ENCODE results near the gene KCNJ6.

Gene KCNJ6

DNA sequence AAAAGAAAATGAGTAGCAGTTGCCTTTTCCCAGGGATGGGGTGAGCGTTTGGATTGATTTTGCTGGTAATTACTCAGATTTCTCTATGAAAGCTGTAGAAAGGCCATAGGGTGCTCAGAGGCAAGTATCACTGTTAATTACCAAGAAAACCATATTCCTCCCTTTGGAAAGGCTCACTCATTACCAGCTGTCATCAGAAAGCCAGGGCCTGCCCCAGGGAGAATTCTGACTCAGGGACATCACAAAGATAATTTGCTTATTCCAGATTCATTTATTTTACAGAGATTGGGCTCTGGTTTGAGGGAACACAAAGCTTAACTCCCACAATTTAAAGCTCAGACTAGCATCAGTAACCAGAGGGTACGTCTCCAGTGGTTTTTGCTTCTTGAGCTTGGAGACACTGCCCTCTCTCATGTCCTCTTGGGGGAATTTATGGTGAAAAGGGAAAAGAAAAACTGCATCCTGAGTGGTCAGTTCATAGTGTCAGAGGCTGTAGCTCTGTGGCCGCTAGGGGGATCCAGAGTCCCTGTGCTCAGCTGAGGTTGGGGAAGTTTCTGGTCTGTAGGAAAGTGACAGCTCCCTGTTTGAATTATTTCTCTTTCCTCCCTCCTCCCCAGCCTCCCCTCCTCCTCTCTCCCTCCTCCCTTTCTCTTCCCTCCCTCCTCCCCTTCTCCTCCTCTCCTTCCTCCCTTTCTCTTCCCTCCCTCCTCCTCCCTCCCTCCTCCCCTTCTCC is 204.3 kb downstream of the KCNJ6 start:
- no peak overlapping the region for H3K27ac ChIP-seq
- H3K4me3 ChIP-seq (ENCODE audit: low read depth, low read length), result no peak overlapping the region
- in situ Hi-C loops (cut with HindIII; ENCODE audit: low pct_ligation_motif_present, low sequenced_read_pairs), result no loop called here
- H3K27me3 ChIP-seq (replicated peaks), result no peaks in the 10 kb centered on the region
- TF ChIP-seq CTCF (IDR thresholded peaks at IDR 0.05; ENCODE audit: low read depth, low read length, missing control alignments), result peak; percentile 99
- no peaks in the 10 kb centered on the region for H3K36me3 ChIP-seq (replicated peaks)
- peak; percentile 71 for DNase-seq

- H3K27me3 ChIP-seq (replicated peaks), result no peaks in the 10 kb centered on the region
- no peak for DNase-seq
- no peak overlapping the region for H3K4me3 ChIP-seq (ENCODE audit: low read depth, low read length)
- no peak overlapping the region for H3K27ac ChIP-seq
- no peaks in the 10 kb centered on the region for H3K36me3 ChIP-seq (replicated peaks)
- TF ChIP-seq CTCF (IDR thresholded peaks at IDR 0.05; ENCODE audit: low read depth, low read length, missing control alignments), result no peak
- in situ Hi-C loops (cut with HindIII; ENCODE audit: low pct_ligation_motif_present, low sequenced_read_pairs), result no loop called here
Measured at GRCh38 chr21:37711286-37711829, 204.9 kb downstream of the KCNJ6 start.

DNA sequence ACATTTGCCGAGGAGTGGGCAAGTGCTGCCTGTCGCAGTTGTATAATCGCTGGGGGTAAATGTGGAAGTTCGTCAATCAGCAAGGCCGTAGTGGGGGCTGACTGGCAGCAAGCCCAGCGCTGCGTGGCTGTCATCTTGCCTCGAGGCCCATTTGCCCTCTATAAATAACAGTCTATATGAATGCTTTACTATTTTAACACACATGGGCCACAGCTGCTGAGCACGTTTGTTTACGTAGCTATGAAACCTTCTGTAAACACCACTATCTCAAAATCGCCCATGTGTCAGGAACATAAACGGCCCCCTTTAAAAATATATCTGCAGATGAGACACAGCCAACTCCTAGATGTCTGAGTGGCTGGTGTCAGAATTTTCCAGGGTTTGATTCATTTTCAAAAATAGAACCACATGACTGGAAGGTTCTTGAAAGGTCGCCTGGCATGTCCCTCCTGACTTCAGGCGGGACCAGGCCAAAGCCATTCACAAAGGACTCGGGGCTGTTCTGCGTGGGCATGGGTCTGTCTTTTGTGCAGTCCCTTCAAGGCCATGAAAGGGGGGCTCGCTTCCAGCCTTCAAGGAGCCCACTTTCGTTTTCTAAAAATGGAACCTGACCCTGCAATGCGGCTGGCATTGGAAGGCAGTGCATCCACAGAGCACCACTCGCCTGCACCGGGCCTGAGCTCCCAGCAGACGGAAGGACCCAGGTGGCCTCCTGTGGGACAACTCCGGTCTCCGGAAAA is 205.5 kb downstream of the KCNJ6 start:
- no peaks in the 10 kb centered on the region for H3K36me3 ChIP-seq (replicated peaks)
- H3K27me3 ChIP-seq (replicated peaks), result no peaks in the 10 kb centered on the region
- in situ Hi-C loops (cut with HindIII; ENCODE audit: low pct_ligation_motif_present, low sequenced_read_pairs), result no loop called here
- no peak overlapping the region for H3K4me3 ChIP-seq (ENCODE audit: low read depth, low read length)
- no peak overlapping the region for H3K27ac ChIP-seq
- peak; percentile 12 for DNase-seq
- no peak for TF ChIP-seq CTCF (IDR thresholded peaks at IDR 0.05; ENCODE audit: low read depth, low read length, missing control alignments)

DNA sequence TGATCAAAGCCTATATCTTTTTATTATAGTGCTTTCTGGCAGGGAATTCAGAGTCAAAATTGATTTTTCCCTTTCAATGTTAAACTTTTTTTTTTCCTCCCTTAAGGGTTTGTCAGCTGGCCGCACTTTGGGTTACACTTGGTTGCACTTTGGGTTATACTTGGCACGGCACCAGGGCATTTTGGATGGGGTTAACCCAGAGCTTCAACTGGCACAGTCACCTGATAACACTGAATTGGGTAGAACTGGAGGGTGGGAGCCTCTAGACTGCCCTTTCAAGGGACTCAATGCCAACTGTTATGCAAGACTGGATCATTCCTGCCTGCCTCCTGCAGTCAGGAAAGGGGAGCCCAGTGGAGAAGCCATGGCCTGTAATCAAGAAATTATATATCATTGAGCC is 211.5 kb downstream of the KCNJ6 start:
- no peaks in the 10 kb centered on the region for H3K36me3 ChIP-seq (replicated peaks)
- TF ChIP-seq CTCF (IDR thresholded peaks at IDR 0.05; ENCODE audit: low read depth, low read length, missing control alignments), result no peak
- in situ Hi-C loops (cut with HindIII; ENCODE audit: low pct_ligation_motif_present, low sequenced_read_pairs), result no loop called here
- H3K27me3 ChIP-seq (replicated peaks), result no peaks in the 10 kb centered on the region
- H3K4me3 ChIP-seq (ENCODE audit: low read depth, low read length), result no peak overlapping the region
- no peak for DNase-seq
- no peak overlapping the region for H3K27ac ChIP-seq

GRCh38 chr21:37702241-37702640 is 214.0 kb downstream of the KCNJ6 start:
- no peak overlapping the region for H3K4me3 ChIP-seq (ENCODE audit: low read depth, low read length)
- in situ Hi-C loops (cut with HindIII; ENCODE audit: low pct_ligation_motif_present, low sequenced_read_pairs), result no loop called here
- no peak for DNase-seq
- H3K27me3 ChIP-seq (replicated peaks), result peaks cover 4% of the 10 kb centered on the region
- no peaks in the 10 kb centered on the region for H3K36me3 ChIP-seq (replicated peaks)
- TF ChIP-seq CTCF (IDR thresholded peaks at IDR 0.05; ENCODE audit: low read depth, low read length, missing control alignments), result no peak
- H3K27ac ChIP-seq, result no peak overlapping the region
